Epithelial cell of proximal tubule (primary cell): ENCODE measurements around the gene POC1A. TPM values are rescaled to one million over a fixed set of nuclear protein-coding genes. Genes with fewer than 3 reads are reported as not detected.

ENCODE experiments used
- DNase-seq: peaks from one replicate; pipeline ENCODE4 v3.0.0-alpha.2; 2011; ENCODE audit warnings: low read depth
- H3K4me3 ChIP-seq: 2 replicates; pipeline ENCODE4 v1.5.1; 2011; ENCODE audit warnings: low read depth, mild to moderate bottlenecking, low read length
- CTCF ChIP-seq: conservative IDR thresholded peaks from 2 replicates; pipeline ENCODE4 v1.5.1; 2012; ENCODE audit warnings: low read depth, mild to moderate bottlenecking, low read length
- total RNA-seq: library from RNA; depleted of rRNA; stranded (reverse); fragments of >200 nt; gene quantifications from 2 replicates; pipeline ENCODE4 v1.2.3, GENCODE V29; 2015

The POC1A gene
- total RNA-seq, 1 donor from 2014 or later, result 15.7 TPM

- no peak overlapping the region for H3K4me3 ChIP-seq
- TF ChIP-seq CTCF, result no peak
- no peak for DNase-seq
Observed at GRCh38 chr3:52145736-52146110, 8.5 kb downstream of the POC1A start.

GRCh38 chr3:52144796-52145735, 9.2 kb downstream of the POC1A start:
- no peak for DNase-seq
- TF ChIP-seq CTCF, result no peak

GRCh38 chr3:52144034-52144795, 10.0 kb downstream of the POC1A start:
- H3K4me3 ChIP-seq, result no peak overlapping the region
- no peak for DNase-seq
- peak; percentile 92 for TF ChIP-seq CTCF

More at GRCh38 chr3:52144796-52145735, 9.2 kb downstream of the POC1A start:
- no peak overlapping the region for H3K4me3 ChIP-seq

GRCh38 chr3:52143616-52144015, 10.6 kb downstream of the POC1A start:
- no peak for TF ChIP-seq CTCF
- DNase-seq, result no peak
- H3K4me3 ChIP-seq, result no peak overlapping the region

- H3K4me3 ChIP-seq, result no peak overlapping the region
- TF ChIP-seq CTCF, result no peak
- DNase-seq, result no peak
Observed at GRCh38 chr3:52143156-52143555, 11.1 kb downstream of the POC1A start.

- no peak for DNase-seq
- no peak overlapping the region for H3K4me3 ChIP-seq
- no peak for TF ChIP-seq CTCF
Observed at GRCh38 chr3:52141751-52142150, 12.5 kb downstream of the POC1A start.
